IMR-90 (cell line): ENCODE results near the gene PRSS33. TPM values are rescaled to one million over a fixed set of nuclear protein-coding genes. Genes with fewer than 3 reads are reported as not detected.

ENCODE experiments used
- ATAC-seq: fragments of 200-7000 bp; cut with Tn5 transposase; 2 replicates; pipeline ENCODE4 v1.9.1; 2020; ENCODE audit warnings: low read depth, mild to moderate bottlenecking, moderate library complexity
- BruUV-seq: library from RNA; stranded (reverse); fragments of 400-500 nt; replicated peaks from 2 replicates; lab custom pipeline; 2021; lab: Mats Ljungman, UMichigan
- CTCF ChIA-PET: fragments of 300-600 bp; formaldehyde crosslinking; extraction: SDS; loops from one replicate; lab custom pipeline; 2021; ENCODE audit warnings: antibody characterized with exemption; lab: Yijun Ruan, JAX
- POLR2A ChIA-PET: fragments of 300-600 bp; sonication (Branson Sonifier 250); formaldehyde crosslinking; loops from one replicate; lab custom pipeline; 2022; ENCODE audit warnings: antibody characterized with exemption; ENCODE audit not compliant: unreplicated experiment; lab: Charles Lee
- DNase-seq: peaks from one replicate; pipeline ENCODE4 v3.0.0; 2013
- H2AFZ ChIP-seq: replicated peaks from 2 replicates; pipeline ENCODE3; 2013; ENCODE audit warnings: low read length, mild to moderate bottlenecking; ENCODE audit not compliant: poor library complexity
- H2AK5ac ChIP-seq: 2 replicates; pipeline ENCODE4 v1.6.1; 2013; ENCODE audit warnings: low read depth, low read length, inconsistent platforms
- H2AK9ac ChIP-seq: replicated peaks from 2 replicates; pipeline ENCODE3; 2013; ENCODE audit warnings: mild to moderate bottlenecking, low read depth, low read length, moderate library complexity; ENCODE audit not compliant: poor library complexity
- H2BK120ac ChIP-seq: 2 replicates; pipeline ENCODE4 v1.6.1; 2013; ENCODE audit warnings: low read depth, low read length, inconsistent platforms
- H2BK15ac ChIP-seq: 3 replicates; pipeline ENCODE4 v1.6.1; 2013; ENCODE audit warnings: low read depth, low read length, inconsistent platforms
- H2BK20ac ChIP-seq: 2 replicates; pipeline ENCODE4 v1.6.1; 2013; ENCODE audit warnings: low read depth, mild to moderate bottlenecking, inconsistent platforms, low read length, moderate library complexity
- H2BK5ac ChIP-seq: 2 replicates; pipeline ENCODE4 v1.6.1; 2013; ENCODE audit warnings: mild to moderate bottlenecking, low read depth, low read length, inconsistent platforms; ENCODE audit not compliant: poor library complexity, severe bottlenecking
- H3K14ac ChIP-seq: replicated peaks from 2 replicates; pipeline ENCODE4 v1.6.1; 2013; ENCODE audit warnings: low read depth, low read length, inconsistent platforms
- H3K18ac ChIP-seq: 2 replicates; pipeline ENCODE4 v1.6.1; 2013; ENCODE audit warnings: low read depth, low read length, control low read depth
- H3K23ac ChIP-seq: 2 replicates; pipeline ENCODE4 v1.6.1; 2013; ENCODE audit warnings: low read depth, low read length, inconsistent platforms
- H3K27ac ChIP-seq: 2 replicates; pipeline ENCODE4 v1.5.1; 2013; ENCODE audit warnings: mild to moderate bottlenecking, control low read depth, low read length; ENCODE audit not compliant: insufficient read depth
- H3K27me3 ChIP-seq: 2 replicates; pipeline ENCODE4 v1.6.1; 2013; ENCODE audit warnings: low read length; ENCODE audit not compliant: control insufficient read depth, insufficient read depth
- H3K36me3 ChIP-seq: 2 replicates; pipeline ENCODE4 v1.6.1; 2013; ENCODE audit warnings: low read length, mixed read lengths; ENCODE audit not compliant: control insufficient read depth, insufficient read depth
- H3K4ac ChIP-seq: 2 replicates; pipeline ENCODE4 v1.6.1; 2013; ENCODE audit warnings: low read depth, low read length, inconsistent platforms
- H3K4me1 ChIP-seq: 2 replicates; pipeline ENCODE4 v1.6.1; 2013; ENCODE audit warnings: low read length, mixed read lengths; ENCODE audit not compliant: control insufficient read depth, insufficient read depth
- H3K4me2 ChIP-seq: 2 replicates; pipeline ENCODE4 v1.6.1; 2013; ENCODE audit warnings: low read depth, mild to moderate bottlenecking, control low read depth, low read length, moderate library complexity
- H3K4me3 ChIP-seq: 2 replicates; pipeline ENCODE4 v1.5.1; 2013; ENCODE audit warnings: low read depth, mild to moderate bottlenecking, control low read depth, low read length, moderate library complexity; ENCODE audit not compliant: insufficient read depth
- H3K56ac ChIP-seq: 2 replicates; pipeline ENCODE4 v1.6.1; 2013; ENCODE audit warnings: low read length, inconsistent platforms; ENCODE audit not compliant: insufficient read depth; ENCODE audit errors: extremely low read depth
- H3K79me1 ChIP-seq, 2 experiments: 2 replicates each; pipeline ENCODE4 v1.6.1; 2013; ENCODE audit warnings: low read length in 2 of 2, inconsistent platforms in 1 of 2, low read depth in 1 of 2
- H3K9ac ChIP-seq: 2 replicates; pipeline ENCODE4 v1.6.1; 2013; ENCODE audit warnings: low read depth, low read length, control low read depth
- H3K9me1 ChIP-seq: 2 replicates; pipeline ENCODE4 v1.6.1; 2013; ENCODE audit warnings: low read length, inconsistent platforms; ENCODE audit not compliant: insufficient read depth
- H3K9me3 ChIP-seq: 2 replicates; pipeline ENCODE4 v1.6.1; 2013; ENCODE audit warnings: low read length; ENCODE audit not compliant: control insufficient read depth, insufficient read depth
- H4K20me1 ChIP-seq: 2 replicates; pipeline ENCODE4 v1.6.1; 2013; ENCODE audit warnings: low read length, inconsistent platforms; ENCODE audit not compliant: insufficient read depth
- H4K5ac ChIP-seq: 2 replicates; pipeline ENCODE4 v1.6.1; 2013; ENCODE audit warnings: mild to moderate bottlenecking, low read depth, low read length, control low read depth
- H4K8ac ChIP-seq, 2 experiments: 2 replicates each; pipeline ENCODE4 v1.6.1; 2013; ENCODE audit warnings: low read depth in 2 of 2, low read length in 2 of 2, control low read depth in 1 of 2, inconsistent platforms in 1 of 2
- H4K91ac ChIP-seq: 2 replicates; pipeline ENCODE4 v1.6.1; 2013; ENCODE audit warnings: low read depth, low read length, inconsistent platforms; ENCODE audit not compliant: insufficient read depth
- BHLHE40 ChIP-seq: fragments of 150-350 bp; IDR thresholded peaks from 2 replicates; pipeline ENCODE4 v1.6.1; 2016; ENCODE audit warnings: mild to moderate bottlenecking, low read depth, low read length
- FOS ChIP-seq: fragments of 150-350 bp; IDR thresholded peaks from 2 replicates; pipeline ENCODE4 v1.6.1; 2016; ENCODE audit warnings: low read depth, low read length
- MAFK ChIP-seq: IDR thresholded peaks from 2 replicates; pipeline ENCODE4 v1.6.1; 2012; ENCODE audit warnings: low read depth, low read length, improper control_type of control experiment
- MAZ ChIP-seq: IDR thresholded peaks from 2 replicates; pipeline ENCODE4 v1.6.1; 2012; ENCODE audit warnings: low read depth, mild to moderate bottlenecking, low read length, improper control_type of control experiment, moderate library complexity, borderline replicate concordance
- MXI1 ChIP-seq: IDR thresholded peaks from 2 replicates; pipeline ENCODE4 v1.6.1; 2012; ENCODE audit warnings: low read depth, mild to moderate bottlenecking, low read length, moderate library complexity, borderline replicate concordance
- NFE2L2 ChIP-seq: fragments of 150-350 bp; IDR thresholded peaks from 2 replicates; pipeline ENCODE4 v1.6.1; 2016; ENCODE audit warnings: low read depth, mild to moderate bottlenecking, low read length
- RAD21 ChIP-seq: IDR thresholded peaks from 2 replicates; pipeline ENCODE4 v1.6.1; 2012; ENCODE audit warnings: low read length, improper control_type of control experiment
- RCOR1 ChIP-seq: IDR thresholded peaks from 2 replicates; pipeline ENCODE4 v1.6.1; 2012; ENCODE audit warnings: mild to moderate bottlenecking, low read length, improper control_type of control experiment; ENCODE audit not compliant: insufficient replicate concordance
- RFX5 ChIP-seq: IDR thresholded peaks from 2 replicates; pipeline ENCODE4 v1.8.0; 2012; ENCODE audit warnings: low read depth, mild to moderate bottlenecking, low read length, moderate library complexity
- SMC3 ChIP-seq: fragments of 150-350 bp; IDR thresholded peaks from 2 replicates; pipeline ENCODE4 v1.6.1; 2016; ENCODE audit warnings: low read depth, mild to moderate bottlenecking, antibody characterized with exemption, low read length, moderate library complexity
- WGBS, 2 experiments: methylation state at CpG; one replicate each; pipeline versions ENCODE4 v1.1.5 to v1.1.7; 2013; ENCODE audit warnings: missing lambda C conversion rate in 2 of 2; ENCODE audit not compliant: insufficient read length in 1 of 2; ENCODE audit errors: extremely low coverage in 2 of 2; 5-methylcytosine and 5-hydroxymethylcytosine counted together
- dilution Hi-C: fragments of 300-500 bp; cut with HindIII; formaldehyde crosslinking; loops from one replicate; pipeline ENCODE4 v1.14.3; 2018; ENCODE audit warnings: low sequenced_read_pairs; ENCODE audit not compliant: unreplicated experiment
- in situ Hi-C: fragments of 300-500 bp; cut with MboI; formaldehyde crosslinking; loops from 3 replicates; pipeline ENCODE4 v1.14.3; 2019; ENCODE audit warnings: low sequenced_read_pairs, inconsistent platforms, mixed read lengths
- intact Hi-C: fragments of 100-400 bp; cut with micrococcal nuclease; formaldehyde crosslinking; loops from 2 replicates; pipeline ENCODE4 v1.10.0; 2022
- polyA plus RNA-seq, 3 experiments: library from polyadenylated mRNA; depleted of rRNA; stranded (reverse); fragments of >200 nt; gene quantifications; 2 replicates each; pipeline ENCODE4 v1.2.3, GENCODE V29; 2012; ENCODE audit warnings: low replicate concordance in 1 of 3
- total RNA-seq: library from RNA; depleted of rRNA; stranded (reverse); fragments of >200 nt; gene quantifications from 2 replicates; pipeline ENCODE4 v1.2.3, GENCODE V29; 2012
- TF ChIP-seq, protein P1 (sequence below): conservative IDR thresholded peaks from 2 replicates; pipeline ENCODE4 v1.5.1; 2012; ENCODE audit warnings: mild to moderate bottlenecking, low read depth, low read length, improper control_type of control experiment
- TF ChIP-seq, protein P2 (sequence below): fragments of 150-350 bp; IDR thresholded peaks from 2 replicates; pipeline ENCODE4 v1.6.1; 2016; ENCODE audit warnings: low read depth, mild to moderate bottlenecking, low read length, moderate library complexity, borderline replicate concordance

PRSS33 gene
- total and polyA plus RNA-seq, 2 of the 4 experiments (the other 2 are of a cell fraction) = not detected

DNA sequence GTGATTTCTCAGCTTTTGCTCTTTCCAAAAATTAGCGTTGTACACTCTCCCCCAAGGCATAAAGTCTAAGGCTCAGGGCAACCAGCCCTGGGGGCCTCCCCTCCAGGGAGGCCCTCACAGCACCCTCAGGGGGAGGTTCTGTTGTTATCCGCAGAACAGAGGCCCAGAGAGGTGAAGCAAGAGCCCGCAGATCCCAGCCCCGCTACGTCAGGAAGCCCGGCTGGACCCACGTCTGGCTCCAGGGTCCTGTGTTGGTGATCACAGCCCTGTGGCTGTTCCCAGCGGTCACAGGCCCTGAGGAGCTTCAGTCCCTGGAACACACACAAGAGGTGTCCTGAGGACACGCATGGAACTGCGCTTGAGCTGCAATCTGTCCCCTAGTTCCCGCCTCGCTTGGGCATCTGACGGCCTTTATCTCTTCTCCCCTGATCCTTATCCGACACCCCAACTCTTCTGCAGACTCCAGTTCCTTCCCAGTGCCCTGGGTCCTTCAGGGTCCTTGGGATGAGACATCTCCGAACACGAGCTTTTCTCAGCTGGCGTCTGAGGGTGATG, 41.6 kb upstream of the PRSS33 start (continued):
- TF ChIP-seq, protein P1, sequence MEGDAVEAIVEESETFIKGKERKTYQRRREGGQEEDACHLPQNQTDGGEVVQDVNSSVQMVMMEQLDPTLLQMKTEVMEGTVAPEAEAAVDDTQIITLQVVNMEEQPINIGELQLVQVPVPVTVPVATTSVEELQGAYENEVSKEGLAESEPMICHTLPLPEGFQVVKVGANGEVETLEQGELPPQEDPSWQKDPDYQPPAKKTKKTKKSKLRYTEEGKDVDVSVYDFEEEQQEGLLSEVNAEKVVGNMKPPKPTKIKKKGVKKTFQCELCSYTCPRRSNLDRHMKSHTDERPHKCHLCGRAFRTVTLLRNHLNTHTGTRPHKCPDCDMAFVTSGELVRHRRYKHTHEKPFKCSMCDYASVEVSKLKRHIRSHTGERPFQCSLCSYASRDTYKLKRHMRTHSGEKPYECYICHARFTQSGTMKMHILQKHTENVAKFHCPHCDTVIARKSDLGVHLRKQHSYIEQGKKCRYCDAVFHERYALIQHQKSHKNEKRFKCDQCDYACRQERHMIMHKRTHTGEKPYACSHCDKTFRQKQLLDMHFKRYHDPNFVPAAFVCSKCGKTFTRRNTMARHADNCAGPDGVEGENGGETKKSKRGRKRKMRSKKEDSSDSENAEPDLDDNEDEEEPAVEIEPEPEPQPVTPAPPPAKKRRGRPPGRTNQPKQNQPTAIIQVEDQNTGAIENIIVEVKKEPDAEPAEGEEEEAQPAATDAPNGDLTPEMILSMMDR = no peak
- TF ChIP-seq MAFK (no peak), RAD21 (no peak)

DNA sequence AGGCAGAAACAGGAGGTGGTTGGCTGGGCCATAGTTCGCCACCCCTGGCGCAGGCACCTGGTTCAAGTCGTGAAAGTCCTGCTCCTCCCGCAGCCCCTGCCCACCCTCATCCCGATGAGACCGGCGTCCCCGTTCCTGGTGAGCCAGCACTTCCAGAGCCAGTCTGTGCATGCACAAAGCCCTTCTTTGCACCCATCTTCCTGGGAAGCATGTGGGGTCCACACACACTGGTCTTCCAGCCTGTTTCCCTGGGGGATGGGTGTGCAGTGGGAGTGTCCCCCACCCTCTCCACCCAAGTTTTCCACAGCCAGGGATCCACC, 41.1 kb upstream of the PRSS33 start:
- Histone ChIP-seq H2BK5ac (no peak overlapping the region), H3K27me3 (peaks cover 53% of the 10 kb centered on the region), H3K4me1 (no peaks in the 10 kb centered on the region), H3K4me2 (no peak overlapping the region), H2BK120ac (no peak overlapping the region), H3K9me1 (no peaks in the 10 kb centered on the region), H3K79me1 (no peaks in the 10 kb centered on the region), H3K9me3 (no peaks in the 10 kb centered on the region), H3K4ac (no peak overlapping the region), H2AK9ac (no peak overlapping the region), H3K56ac (no peak overlapping the region), H3K23ac (no peak overlapping the region), H3K18ac (no peak overlapping the region), H4K91ac (no peak overlapping the region), H3K27ac (no peak overlapping the region), H2AK5ac (no peak overlapping the region), H2BK15ac (no peak overlapping the region), H4K20me1 (no peaks in the 10 kb centered on the region), H2BK20ac (no peak overlapping the region), H3K4me3 (no peak overlapping the region), H4K5ac (no peak overlapping the region), H4K8ac (no peak overlapping the region), H3K14ac (no peak overlapping the region), H2AFZ (no peak overlapping the region), H3K36me3 (no peaks in the 10 kb centered on the region), H3K9ac (no peak overlapping the region)
- in situ Hi-C loops = no loop called here
- intact Hi-C loops = no loop called here
- TF ChIP-seq MAZ = no peak
- TF ChIP-seq, protein P2, sequence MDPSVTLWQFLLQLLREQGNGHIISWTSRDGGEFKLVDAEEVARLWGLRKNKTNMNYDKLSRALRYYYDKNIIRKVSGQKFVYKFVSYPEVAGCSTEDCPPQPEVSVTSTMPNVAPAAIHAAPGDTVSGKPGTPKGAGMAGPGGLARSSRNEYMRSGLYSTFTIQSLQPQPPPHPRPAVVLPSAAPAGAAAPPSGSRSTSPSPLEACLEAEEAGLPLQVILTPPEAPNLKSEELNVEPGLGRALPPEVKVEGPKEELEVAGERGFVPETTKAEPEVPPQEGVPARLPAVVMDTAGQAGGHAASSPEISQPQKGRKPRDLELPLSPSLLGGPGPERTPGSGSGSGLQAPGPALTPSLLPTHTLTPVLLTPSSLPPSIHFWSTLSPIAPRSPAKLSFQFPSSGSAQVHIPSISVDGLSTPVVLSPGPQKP = no peak
- TF ChIP-seq RCOR1 = no peak
- TF ChIP-seq FOS = no peak
- no peak for TF ChIP-seq NFE2L2
- TF ChIP-seq MXI1 = no peak
- TF ChIP-seq MAFK = no peak
- no peak for TF ChIP-seq RAD21
- TF ChIP-seq BHLHE40 = no peak
- TF ChIP-seq SMC3 = no peak
- TF ChIP-seq, protein P1 = no peak
- no peak for TF ChIP-seq RFX5
- no peak for ATAC-seq
- DNase-seq = no peak
- dilution Hi-C loops = no loop called here
- CTCF ChIA-PET = no interaction called here
- WGBS, 2 experiments = 100% methylated on average over 2 of the region's 8 CpGs; no CpG with 5 or more reads in 1 of the 2 experiments
- no TSS peak for BruUV-seq
- POLR2A ChIA-PET = no interaction called here
